GM12874 (cell line): Measurements from ENCODE around the gene CALHM4.

Experiments used
- TF ChIP-seq, protein P1 (sequence below): IDR thresholded peaks from 2 replicates; pipeline ENCODE4 v1.5.1; 2011; ENCODE audit warnings: low read depth, mild to moderate bottlenecking, control low read depth, low read length, moderate library complexity; ENCODE audit not compliant: insufficient read depth

Gene CALHM4, protein sequence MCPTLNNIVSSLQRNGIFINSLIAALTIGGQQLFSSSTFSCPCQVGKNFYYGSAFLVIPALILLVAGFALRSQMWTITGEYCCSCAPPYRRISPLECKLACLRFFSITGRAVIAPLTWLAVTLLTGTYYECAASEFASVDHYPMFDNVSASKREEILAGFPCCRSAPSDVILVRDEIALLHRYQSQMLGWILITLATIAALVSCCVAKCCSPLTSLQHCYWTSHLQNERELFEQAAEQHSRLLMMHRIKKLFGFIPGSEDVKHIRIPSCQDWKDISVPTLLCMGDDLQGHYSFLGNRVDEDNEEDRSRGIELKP

DNA sequence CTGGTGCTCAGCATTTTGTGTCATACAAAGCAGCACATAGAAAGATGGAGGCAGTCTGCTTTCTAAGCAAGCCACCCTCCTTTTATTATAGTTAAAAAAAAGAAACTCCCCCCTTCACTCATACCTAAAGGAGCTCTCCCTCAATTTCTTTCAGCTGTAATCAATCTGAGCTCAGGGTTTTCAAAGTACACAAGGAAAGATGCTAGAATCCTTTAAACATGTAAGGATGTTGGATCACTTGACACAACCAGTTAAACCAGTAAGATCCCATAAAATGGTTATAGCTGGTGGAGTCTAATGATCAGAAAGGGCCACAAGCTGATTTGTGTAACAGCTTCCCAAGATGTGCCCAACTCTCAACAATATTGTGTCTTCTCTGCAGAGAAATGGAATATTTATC, at the start of gene CALHM4:
CALHM4 (plus strand) TSS at position 301 of the 400 bp plus-strand sequence; CDS start at position 344, 43 bp downstream.
- TF ChIP-seq, protein P1, sequence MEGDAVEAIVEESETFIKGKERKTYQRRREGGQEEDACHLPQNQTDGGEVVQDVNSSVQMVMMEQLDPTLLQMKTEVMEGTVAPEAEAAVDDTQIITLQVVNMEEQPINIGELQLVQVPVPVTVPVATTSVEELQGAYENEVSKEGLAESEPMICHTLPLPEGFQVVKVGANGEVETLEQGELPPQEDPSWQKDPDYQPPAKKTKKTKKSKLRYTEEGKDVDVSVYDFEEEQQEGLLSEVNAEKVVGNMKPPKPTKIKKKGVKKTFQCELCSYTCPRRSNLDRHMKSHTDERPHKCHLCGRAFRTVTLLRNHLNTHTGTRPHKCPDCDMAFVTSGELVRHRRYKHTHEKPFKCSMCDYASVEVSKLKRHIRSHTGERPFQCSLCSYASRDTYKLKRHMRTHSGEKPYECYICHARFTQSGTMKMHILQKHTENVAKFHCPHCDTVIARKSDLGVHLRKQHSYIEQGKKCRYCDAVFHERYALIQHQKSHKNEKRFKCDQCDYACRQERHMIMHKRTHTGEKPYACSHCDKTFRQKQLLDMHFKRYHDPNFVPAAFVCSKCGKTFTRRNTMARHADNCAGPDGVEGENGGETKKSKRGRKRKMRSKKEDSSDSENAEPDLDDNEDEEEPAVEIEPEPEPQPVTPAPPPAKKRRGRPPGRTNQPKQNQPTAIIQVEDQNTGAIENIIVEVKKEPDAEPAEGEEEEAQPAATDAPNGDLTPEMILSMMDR, result no peak

DNA sequence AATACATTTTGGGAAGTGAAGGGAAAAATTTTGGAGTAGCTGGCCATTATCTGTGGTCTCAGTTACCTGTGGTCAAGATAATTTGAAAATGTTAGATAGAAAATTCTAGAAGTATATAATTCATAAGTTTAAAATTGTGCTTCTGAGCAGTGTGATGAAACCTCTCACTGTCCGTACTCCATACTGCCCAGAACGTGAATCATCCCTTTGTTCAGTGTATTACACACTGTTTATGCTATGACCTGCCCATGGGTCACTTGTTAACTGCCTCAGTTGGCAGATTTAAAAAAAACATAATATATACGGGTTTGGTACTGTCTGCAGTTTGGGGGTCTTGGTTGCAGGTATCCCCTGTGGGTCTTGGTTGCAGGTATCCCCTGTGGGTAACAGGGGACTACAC, 46.2 kb upstream of the CALHM4 start:
- TF ChIP-seq, protein P1, result no peak

DNA sequence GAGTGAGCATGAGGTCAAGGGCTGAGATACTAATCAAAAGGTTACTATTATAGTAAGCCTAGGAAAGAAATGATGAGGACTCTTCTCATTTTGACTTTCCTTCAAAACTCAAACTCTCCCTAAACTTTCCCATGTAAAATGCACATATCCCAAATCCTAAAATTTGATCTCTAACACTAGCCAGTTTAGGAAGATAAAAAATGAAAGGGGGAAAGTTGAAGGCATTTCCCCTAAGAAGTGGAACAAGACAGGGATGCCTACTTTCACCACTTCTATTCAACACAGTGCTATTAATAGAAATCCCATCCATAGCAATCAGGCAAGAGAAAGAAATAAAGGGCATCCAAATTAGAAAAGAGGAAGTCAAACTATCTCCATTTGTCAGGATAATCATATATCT, 45.0 kb upstream of the CALHM4 start:
- TF ChIP-seq, protein P1, result no peak

DNA sequence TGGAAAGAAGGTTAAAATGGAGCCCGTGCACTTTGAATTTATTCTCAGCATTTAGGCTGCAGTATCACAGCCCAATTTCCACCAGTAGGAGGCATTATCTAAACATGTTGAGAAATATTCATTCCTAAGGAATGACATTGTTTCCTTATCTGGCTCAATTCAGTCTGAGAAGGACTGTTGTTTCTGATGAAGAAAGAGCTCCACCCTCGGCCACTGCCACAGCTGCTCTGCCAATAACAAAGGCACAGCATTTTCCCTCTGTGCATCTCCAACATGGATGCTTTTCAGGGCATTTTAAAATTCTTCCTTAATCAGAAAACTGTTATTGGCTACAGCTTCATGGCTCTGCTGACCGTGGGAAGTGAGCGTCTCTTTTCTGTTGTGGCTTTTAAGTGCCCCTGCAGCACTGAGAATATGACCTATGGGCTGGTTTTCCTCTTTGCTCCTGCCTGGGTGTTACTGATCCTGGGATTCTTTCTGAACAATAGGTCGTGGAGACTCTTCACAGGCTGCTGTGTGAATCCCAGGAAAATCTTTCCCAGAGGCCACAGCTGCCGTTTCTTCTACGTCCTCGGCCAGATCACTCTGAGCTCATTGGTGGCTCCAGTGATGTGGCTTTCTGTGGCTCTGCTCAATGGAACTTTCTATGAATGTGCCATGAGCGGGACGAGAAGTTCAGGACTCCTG, 42.0 kb upstream of the CALHM4 start, which contains the start of gene CALHM5:
CALHM5 (plus strand) TSS at position 216 of the 687 bp plus-strand sequence; CDS start at position 274, 58 bp downstream.
- TF ChIP-seq, protein P1, result 0 out of 2 replicates have a peak, but pooled peaks have one; percentile 16

DNA sequence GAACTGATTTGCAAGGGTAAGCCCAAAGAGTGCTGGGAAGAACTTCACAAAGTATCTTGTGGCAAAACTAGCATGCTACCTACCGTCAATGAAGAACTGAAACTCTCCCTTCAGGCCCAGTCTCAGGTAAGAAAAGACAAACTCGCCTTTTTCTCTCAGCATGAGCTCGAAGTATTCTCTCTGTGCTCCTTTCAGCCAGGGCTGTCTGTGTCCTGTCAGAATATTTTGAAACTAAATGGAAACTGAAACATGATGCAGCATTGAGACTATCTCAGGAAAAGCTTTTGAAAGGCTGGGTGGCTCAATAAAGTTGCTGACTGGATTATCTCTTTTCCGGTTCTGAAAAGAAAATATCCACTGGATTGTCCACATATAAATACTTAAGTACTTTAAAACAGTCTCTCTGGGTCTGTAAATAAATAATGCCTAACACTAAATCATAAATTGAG, 41.4 kb upstream of the CALHM4 start:
- TF ChIP-seq, protein P1, result no peak

DNA sequence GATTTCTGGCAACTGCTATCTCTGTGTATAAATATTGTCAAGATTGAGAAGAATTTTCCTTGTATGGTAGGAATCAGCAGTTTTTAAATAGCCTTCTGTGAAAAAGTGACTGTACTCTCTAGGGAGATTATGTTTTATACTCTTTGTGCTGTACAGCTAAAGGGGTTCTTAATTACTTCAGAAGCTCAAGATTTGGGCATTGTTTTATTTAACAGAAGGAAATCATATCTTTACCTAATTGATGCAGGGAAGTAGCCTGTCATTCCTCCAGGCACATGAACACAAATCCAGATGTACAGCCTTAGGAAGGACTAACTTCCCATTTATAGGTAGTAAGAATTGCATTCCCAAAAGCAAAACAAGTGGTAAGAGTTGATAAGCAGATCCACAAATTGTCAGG, 40.8 kb upstream of the CALHM4 start:
- TF ChIP-seq, protein P1, result no peak

DNA sequence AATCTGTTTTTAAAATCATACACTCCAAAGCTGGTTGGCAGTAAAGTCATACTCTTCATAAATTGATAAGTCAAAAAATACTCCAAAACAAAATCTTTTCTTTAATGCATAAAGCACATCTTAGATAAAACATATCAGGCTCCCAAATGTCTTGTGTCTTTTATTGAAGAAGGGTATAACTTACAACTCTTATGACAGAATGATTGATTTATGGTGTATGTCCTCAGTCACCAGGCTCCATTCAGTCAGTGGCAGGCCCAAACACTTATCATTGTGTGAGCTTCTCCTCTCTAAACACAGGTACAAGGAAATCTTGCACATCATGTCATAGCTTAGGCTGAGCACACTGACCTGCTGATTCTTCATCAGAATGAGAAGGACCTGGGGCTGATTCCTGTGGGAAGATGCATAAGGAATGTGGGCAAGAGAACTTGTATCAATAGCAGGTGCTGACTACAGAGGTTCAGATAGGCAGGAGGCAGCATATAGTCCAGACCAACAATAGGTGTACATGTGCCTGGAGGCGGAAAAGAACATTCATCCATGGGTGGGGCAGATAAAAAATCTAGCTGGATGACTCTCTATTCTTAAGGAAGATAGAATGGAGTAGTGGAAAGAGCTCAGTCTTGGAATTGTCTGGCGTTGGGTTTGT, 40.2 kb upstream of the CALHM4 start:
- TF ChIP-seq, protein P1, result no peak
